H1 (cell line): ENCODE data around the gene FASTKD1. TPM values are rescaled to one million over a fixed set of nuclear protein-coding genes. Genes with fewer than 3 reads are reported as not detected.
"Not testable (repeated sequence)": the region's sequence is repeated elsewhere in the genome, so short reads cannot be mapped to it uniquely, and the experiment has no call there.

Experiments used
- CTCF ChIA-PET: fragments of 300-600 bp; sonication (Branson Sonifier 250); formaldehyde crosslinking; loops from one replicate; lab custom pipeline; 2021; ENCODE audit not compliant: partially characterized antibody; lab: Charles Lee
- POLR2A ChIA-PET: fragments of 300-600 bp; sonication (Branson Sonifier 250); formaldehyde crosslinking; loops from one replicate; lab custom pipeline; 2021; ENCODE audit warnings: inconsistent platforms; ENCODE audit not compliant: partially characterized antibody; lab: Charles Lee
- DNase-seq, 2 experiments: peaks; one replicate each; pipeline versions ENCODE4 v3.0.0 to v3.0.0-alpha.2; 2010 to 2022; ENCODE audit warnings: low spot score in 2 of 2, low read depth in 1 of 2, mixed read lengths in 1 of 2
- FAIRE-seq: peaks from 2 replicates; lab custom pipeline; 2011; peaks lifted over from hg19 to GRCh38; lab: Jason Lieb, UNC
- H2AFZ ChIP-seq: 2 replicates; pipeline ENCODE4 v1.8.1; 2012; ENCODE audit warnings: low read length, inconsistent platforms
- H2AK5ac ChIP-seq: 2 replicates; pipeline ENCODE4 v1.6.1; 2013; ENCODE audit warnings: low read depth, low read length
- H2BK120ac ChIP-seq: replicated peaks from 2 replicates; pipeline ENCODE3; 2013; ENCODE audit warnings: low read depth, low read length, inconsistent platforms
- H2BK12ac ChIP-seq: 2 replicates; pipeline ENCODE4 v1.6.1; 2013; ENCODE audit warnings: low read depth, low read length
- H2BK15ac ChIP-seq: 2 replicates; pipeline ENCODE4 v1.6.1; 2013; ENCODE audit warnings: low read length
- H2BK20ac ChIP-seq: 2 replicates; pipeline ENCODE4 v1.6.1; 2013; ENCODE audit warnings: low read length
- H2BK5ac ChIP-seq: 2 replicates; pipeline ENCODE4 v1.6.1; 2013; ENCODE audit warnings: low read depth, low read length
- H3K14ac ChIP-seq: 2 replicates; pipeline ENCODE4 v1.6.1; 2013; ENCODE audit warnings: inconsistent platforms; ENCODE audit not compliant: insufficient read length
- H3K18ac ChIP-seq: 2 replicates; pipeline ENCODE4 v1.6.1; 2013; ENCODE audit warnings: low read length; ENCODE audit errors: extremely low read depth
- H3K23ac ChIP-seq: 2 replicates; pipeline ENCODE4 v1.6.1; 2013; ENCODE audit warnings: inconsistent platforms; ENCODE audit not compliant: insufficient read length
- H3K23me2 ChIP-seq: 2 replicates; pipeline ENCODE4 v1.6.1; 2013; ENCODE audit warnings: low read depth, low read length
- H3K27ac ChIP-seq: 2 replicates; pipeline ENCODE4 v1.6.1; 2011; ENCODE audit warnings: low read depth, low read length, inconsistent platforms
- H3K27me3 ChIP-seq, 4 experiments: replicated peaks in 1 of 4; 1 replicate in 1 of 4; 2 replicates in 3 of 4; pipeline versions ENCODE4 v1.6.1 to v1.8.1; 2011 to 2013; ENCODE audit warnings: low read length in 3 of 4, mild to moderate bottlenecking in 3 of 4, inconsistent platforms in 2 of 4, mixed read lengths in 2 of 4, moderate library complexity in 1 of 4; ENCODE audit not compliant: control insufficient read depth in 3 of 4, insufficient read depth in 3 of 4; ENCODE audit errors: extremely low read depth in 1 of 4
- H3K36me3 ChIP-seq, 4 experiments: 2 replicates each; pipeline versions ENCODE4 v1.6.1 to v1.8.1; 2011 to 2013; ENCODE audit warnings: mild to moderate bottlenecking in 4 of 4, low read length in 3 of 4, moderate library complexity in 2 of 4, control low read depth in 1 of 4, inconsistent platforms in 1 of 4; ENCODE audit not compliant: insufficient read depth in 4 of 4, control insufficient read depth in 2 of 4
- H3K4ac ChIP-seq: replicated peaks from 2 replicates; pipeline ENCODE3; 2013; ENCODE audit warnings: low read length, low read depth, mixed read lengths, inconsistent platforms; ENCODE audit not compliant: insufficient read length
- H3K4me1 ChIP-seq, 4 experiments: replicated peaks in 1 of 4; 1 replicate in 1 of 4; 2 replicates in 3 of 4; pipeline versions ENCODE4 v1.6.1 to v1.8.1; 2011 to 2013; ENCODE audit warnings: low read length in 3 of 4, inconsistent platforms in 2 of 4, mixed read lengths in 1 of 4; ENCODE audit not compliant: insufficient read depth in 4 of 4, control insufficient read depth in 3 of 4
- H3K4me2 ChIP-seq, 2 experiments: 2 replicates each; pipeline versions ENCODE4 v1.6.1 to v1.8.1; 2011 to 2013; ENCODE audit warnings: low read depth in 2 of 2, low read length in 2 of 2, control low read depth in 1 of 2, inconsistent platforms in 1 of 2, mild to moderate bottlenecking in 1 of 2; ENCODE audit not compliant: insufficient read depth in 1 of 2
- H3K4me3 ChIP-seq, 4 experiments: fragments of 200-600, 300-600 bp in 1 of 4; sonication (generic), shearing (Covaris generic), sonication (Bioruptor Twin) in 1 of 4; 2 replicates each; pipeline versions ENCODE4 v1.5.1 to v1.8.1; 2011 to 2016; ENCODE audit warnings: low read length in 4 of 4, low read depth in 3 of 4, control low read depth in 2 of 4, inconsistent platforms in 2 of 4, mild to moderate bottlenecking in 2 of 4, mixed read lengths in 1 of 4, moderate library complexity in 1 of 4; ENCODE audit not compliant: insufficient read depth in 2 of 4; ENCODE audit errors: extremely low read depth in 1 of 4
- H3K56ac ChIP-seq: replicated peaks from 2 replicates; pipeline ENCODE3; 2013; ENCODE audit warnings: low read depth, mild to moderate bottlenecking, mixed read lengths, low read length, inconsistent platforms; ENCODE audit not compliant: insufficient read length
- H3K79me1 ChIP-seq: 2 replicates; pipeline ENCODE4 v1.6.1; 2013; ENCODE audit warnings: low read depth, low read length, control low read depth
- H3K79me2 ChIP-seq, 2 experiments: 2 replicates each; pipeline versions ENCODE4 v1.6.1 to v1.8.1; 2012 to 2013; ENCODE audit warnings: low read length in 2 of 2, mild to moderate bottlenecking in 2 of 2, inconsistent platforms in 1 of 2; ENCODE audit not compliant: insufficient read depth in 2 of 2, control insufficient read depth in 1 of 2
- H3K9ac ChIP-seq, 4 experiments: replicated peaks in 1 of 4; 1 replicate in 1 of 4; 2 replicates in 3 of 4; pipeline versions ENCODE4 v1.6.1 to v1.8.1; 2011 to 2013; ENCODE audit warnings: low read depth in 3 of 4, low read length in 3 of 4, control low read depth in 2 of 4, mild to moderate bottlenecking in 2 of 4, moderate library complexity in 2 of 4, inconsistent platforms in 1 of 4; ENCODE audit errors: extremely low read depth in 1 of 4
- H3K9me3 ChIP-seq, 2 experiments: 2 replicates each; pipeline versions ENCODE4 v1.6.1 to v1.8.1; 2012 to 2013; ENCODE audit warnings: mild to moderate bottlenecking in 2 of 2, moderate library complexity in 2 of 2, control low read depth in 1 of 2, inconsistent platforms in 1 of 2, low read depth in 1 of 2, low read length in 1 of 2, mixed read lengths in 1 of 2; ENCODE audit not compliant: insufficient read depth in 2 of 2
- H4K20me1 ChIP-seq, 2 experiments: replicated peaks in 1 of 2; 2 replicates each; pipeline versions ENCODE3 to v1.8.1; 2011 to 2013; ENCODE audit warnings: inconsistent platforms in 2 of 2, low read length in 2 of 2, mild to moderate bottlenecking in 1 of 2; ENCODE audit not compliant: insufficient read depth in 2 of 2, control insufficient read depth in 1 of 2
- H4K5ac ChIP-seq: 2 replicates; pipeline ENCODE4 v1.6.1; 2013; ENCODE audit warnings: low read length, low read depth, mixed read lengths, inconsistent platforms; ENCODE audit not compliant: insufficient read length
- H4K8ac ChIP-seq: 2 replicates; pipeline ENCODE4 v1.8.0; 2013; ENCODE audit warnings: mild to moderate bottlenecking, moderate library complexity, low read length, inconsistent platforms; ENCODE audit not compliant: insufficient read depth; ENCODE audit errors: extremely low read depth
- H4K91ac ChIP-seq: replicated peaks from 2 replicates; pipeline ENCODE3; 2013; ENCODE audit warnings: low read length, mixed read lengths, inconsistent platforms; ENCODE audit not compliant: insufficient read length
- WGBS, 2 experiments: shearing (Covaris generic) in 1 of 2; methylation state at CpG; one replicate each; pipeline versions ENCODE4 v1.1.6 to v1.1.7; 2013 to 2015; ENCODE audit warnings: low lambda C conversion rate in 2 of 2, mixed read lengths in 2 of 2, inconsistent platforms in 1 of 2, low coverage in 1 of 2, missing lambda C conversion rate in 1 of 2; ENCODE audit not compliant: insufficient replicate concordance in 2 of 2, insufficient coverage in 1 of 2, insufficient read length in 1 of 2; ENCODE audit errors: extremely low coverage in 1 of 2, missing lambda C conversion rate in 1 of 2; 5-methylcytosine and 5-hydroxymethylcytosine counted together
- polyA plus RNA-seq, 7 experiments: library from polyadenylated mRNA; depleted of rRNA in 3 of 7; stranded (reverse) in 5 of 7; unstranded in 2 of 7; fragments of >200 nt in 5 of 7; fragments of 200-250 nt in 2 of 7; gene quantifications; 1 replicate in 5 of 7; 2 replicates in 1 of 7; 4 replicates in 1 of 7; pipeline versions ENCODE4 v1.2.1 to v1.2.3, GENCODE V29; 2011 to 2013; ENCODE audit warnings: missing spikeins in 2 of 7, mixed read lengths in 2 of 7
- total RNA-seq: library from RNA; stranded (reverse); fragmentation: NEBNext Ultra II Directional; extraction: Animal tissue kit (Norgen Biotek cat#: 25700); gene quantifications from 2 replicates; pipeline ENCODE4 v1.2.1, GENCODE V29; 2021

Gene FASTKD1
- total and polyA plus RNA-seq, 2 of the 8 experiments (the other 6 are each of a cell fraction or from before 2014, with no cell fraction given): 18.7 to 70.8 TPM

DNA sequence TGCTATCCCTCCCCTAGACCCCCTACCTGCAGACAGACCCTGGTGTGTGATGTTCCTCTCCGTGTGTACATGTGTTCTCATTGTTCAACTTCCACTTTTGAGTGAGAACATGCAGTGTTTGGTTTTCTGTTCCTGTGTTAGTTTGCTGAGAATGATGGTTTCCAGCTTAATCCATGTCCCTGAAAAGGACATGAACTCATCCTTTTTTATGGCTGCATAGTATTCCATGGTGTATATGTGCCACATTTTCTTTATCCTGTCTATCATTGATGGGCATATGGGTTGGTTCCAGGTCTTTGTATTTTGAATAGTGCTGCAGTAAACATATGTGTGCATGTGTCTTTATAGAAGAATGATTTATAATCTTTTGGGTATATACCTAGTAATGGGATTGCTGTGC is 42.3 kb upstream of the FASTKD1 start:
- CTCF ChIA-PET: not testable (repeated sequence)
- peaks cover 0 to 15% of the 10 kb centered on the region in 2 experiments; a peak in 2 of 4 replicates for H3K79me2 ChIP-seq

More for the DNA sequence above, 42.3 kb upstream of the FASTKD1 start:
- H3K9me3 ChIP-seq, H4K5ac ChIP-seq, H2BK5ac ChIP-seq, H2BK15ac ChIP-seq, H2BK12ac ChIP-seq, H2BK20ac ChIP-seq, H3K4me2 ChIP-seq, H3K27me3 ChIP-seq, H3K23ac ChIP-seq, H4K8ac ChIP-seq, H3K56ac ChIP-seq, H3K23me2 ChIP-seq, FAIRE-seq, H2AFZ ChIP-seq, H3K4me1 ChIP-seq, DNase-seq, H3K79me1 ChIP-seq, POLR2A ChIA-PET, H4K20me1 ChIP-seq, H3K9ac ChIP-seq, H3K14ac ChIP-seq, H3K27ac ChIP-seq, H3K18ac ChIP-seq, H2AK5ac ChIP-seq, H3K4ac ChIP-seq, H4K91ac ChIP-seq, H3K4me3 ChIP-seq, H2BK120ac ChIP-seq: not testable (repeated sequence)
- peaks cover 9 to 48% (median 30%) of the 10 kb centered on the region in 4 experiments for H3K36me3 ChIP-seq
- 94% methylated on average over 1 of the region's 1 CpG; no CpG with 5 or more reads in 1 of the 2 experiments for WGBS, 2 experiments
